HepG2 (cell line): ENCODE data around the gene TMEM252. TPM values are rescaled to one million over a fixed set of nuclear protein-coding genes. Genes with fewer than 3 reads are reported as not detected.

Experiments
- ATF7-NPFF ChIP-seq: sonication (generic); formaldehyde crosslinking; IDR thresholded peaks from 2 replicates; pipeline ENCODE4 v1.8.1; 2023; ENCODE audit warnings: mild to moderate bottlenecking, low read depth, missing genetic modification reagents, moderate library complexity
- BCL6 ChIP-seq: IDR thresholded peaks from 2 replicates; pipeline ENCODE4 v1.6.1; 2016; ENCODE audit warnings: missing genetic modification reagents, missing compliant biosample characterization
- BCLAF1 ChIP-seq: fragments of 450-650 bp; IDR thresholded peaks from 2 replicates; pipeline ENCODE4 v1.6.1; 2017; ENCODE audit warnings: mild to moderate bottlenecking
- ESRRA ChIP-seq: sonication (generic); formaldehyde crosslinking; IDR thresholded peaks from 2 replicates; pipeline ENCODE4 v1.5.1; 2020; ENCODE audit warnings: mild to moderate bottlenecking, low read depth, missing genetic modification reagents
- GABPB1 ChIP-seq: IDR thresholded peaks from 2 replicates; pipeline ENCODE4 v1.6.1; 2016; ENCODE audit warnings: mild to moderate bottlenecking, missing genetic modification reagents, moderate library complexity, missing compliant biosample characterization
- HNRNPUL1 ChIP-seq: fragments of 200-400 bp; formaldehyde crosslinking; IDR thresholded peaks from 2 replicates; pipeline ENCODE4 v1.6.1; 2017; ENCODE audit warnings: low read depth, mild to moderate bottlenecking, low read length, moderate library complexity
- KLF15 ChIP-seq: sonication (generic); formaldehyde crosslinking; IDR thresholded peaks from 2 replicates; pipeline ENCODE4 v1.8.1; 2023; ENCODE audit warnings: borderline replicate concordance, mild to moderate bottlenecking, inconsistent platforms, missing genetic modification reagents, mixed read lengths
- MLXIP ChIP-seq: sonication (generic); formaldehyde crosslinking; IDR thresholded peaks from 2 replicates; pipeline ENCODE4 v1.9.0; 2021; ENCODE audit warnings: missing genetic modification reagents, borderline replicate concordance
- RNF2 ChIP-seq: fragments of 450-650 bp; conservative IDR thresholded peaks from 2 replicates; pipeline ENCODE4 v1.6.1; 2016; ENCODE audit warnings: low read depth
- RXRB ChIP-seq: IDR thresholded peaks from 2 replicates; pipeline ENCODE4 v1.6.1; 2016; ENCODE audit warnings: borderline replicate concordance, missing genetic modification reagents, missing compliant biosample characterization
- SCMH1 ChIP-seq: sonication (generic); formaldehyde crosslinking; IDR thresholded peaks from 2 replicates; pipeline ENCODE4 v1.9.0; 2021; ENCODE audit warnings: missing genetic modification reagents, mild to moderate bottlenecking, borderline replicate concordance
- SKIL ChIP-seq: sonication (generic); formaldehyde crosslinking; IDR thresholded peaks from 2 replicates; pipeline ENCODE4 v1.8.0; 2022; ENCODE audit warnings: missing genetic modification reagents, mild to moderate bottlenecking, moderate library complexity, borderline replicate concordance
- SMC3 ChIP-seq: IDR thresholded peaks from 2 replicates; pipeline ENCODE4 v1.6.1; 2011; ENCODE audit warnings: low read length, improper control_type of control experiment
- YEATS2 ChIP-seq: sonication (generic); formaldehyde crosslinking; IDR thresholded peaks from 2 replicates; pipeline ENCODE4 v1.4.0; 2020; ENCODE audit warnings: missing genetic modification reagents, borderline replicate concordance
- ZNF10 ChIP-seq: sonication (generic); formaldehyde crosslinking; IDR thresholded peaks from 2 replicates; pipeline ENCODE4 v1.4.0; 2020; ENCODE audit warnings: mild to moderate bottlenecking, low read depth, missing genetic modification reagents, borderline replicate concordance
- ZNF235 ChIP-seq: sonication (generic); formaldehyde crosslinking; IDR thresholded peaks from 2 replicates; pipeline ENCODE4 v1.8.1; 2023; ENCODE audit warnings: mild to moderate bottlenecking, missing genetic modification reagents, borderline replicate concordance
- ZNF296 ChIP-seq: sonication (generic); formaldehyde crosslinking; conservative IDR thresholded peaks from 2 replicates; pipeline ENCODE4 v1.5.0; 2020; ENCODE audit warnings: mild to moderate bottlenecking, missing genetic modification reagents
- ZNF441 ChIP-seq: sonication (generic); formaldehyde crosslinking; IDR thresholded peaks from 2 replicates; pipeline ENCODE4 v1.7.0; 2021; ENCODE audit warnings: missing genetic modification reagents, borderline replicate concordance
- ZNF639 ChIP-seq: conservative IDR thresholded peaks from 2 replicates; pipeline ENCODE4 v1.6.1; 2018; ENCODE audit warnings: missing genetic modification reagents
- ZNF652 ChIP-seq: IDR thresholded peaks from 2 replicates; pipeline ENCODE4 v1.6.1; 2016; ENCODE audit warnings: low read depth, borderline replicate concordance
- ZSCAN21 ChIP-seq: sonication (generic); formaldehyde crosslinking; IDR thresholded peaks from 2 replicates; pipeline ENCODE4 v1.8.0; 2022; ENCODE audit warnings: mild to moderate bottlenecking, missing genetic modification reagents, moderate library complexity, borderline replicate concordance
- ZSCAN22 ChIP-seq: sonication (generic); formaldehyde crosslinking; IDR thresholded peaks from 2 replicates; pipeline ENCODE4 v1.4.0; 2020; ENCODE audit warnings: mild to moderate bottlenecking, missing genetic modification reagents
- polyA plus RNA-seq, 8 experiments: library from polyadenylated mRNA; depleted of rRNA in 3 of 8; stranded (reverse) in 7 of 8; unstranded in 1 of 8; fragments of >200 nt; fragmentation: Illumina TruSeq in 4 of 8; extraction: Trizol in 4 of 8; gene quantifications; 2 replicates each; pipeline versions ENCODE4 v1.2.1 to v1.2.3, GENCODE V29; 2011 to 2016; ENCODE audit warnings: low read depth in 4 of 8, missing spikeins in 1 of 8, mixed read lengths in 1 of 8; ENCODE audit not compliant: insufficient read depth in 1 of 8
- total RNA-seq, 5 experiments: library from RNA; depleted of rRNA; stranded (reverse); fragments of >200 nt; fragmentation: Illumina TruSeq; extraction: Trizol; gene quantifications; 2 replicates each; pipeline ENCODE4 v1.2.3, GENCODE V29; 2016; ENCODE audit warnings: low read depth in 1 of 5

TMEM252 gene
- total and polyA plus RNA-seq, 2 of the 13 experiments (the other 11 are each of a cell fraction or from before 2014, with no cell fraction given): not detected

GRCh38 chr9:68530618-68531017 lies 10.1 kb downstream of the TMEM252 start (continued):
- no peak for TF ChIP-seq ZNF441
- 0 out of 2 replicates have a peak, but pooled peaks have one; percentile 45 for TF ChIP-seq RNF2
- TF ChIP-seq SCMH1 (CRISPR knock-in tag): no peak
- 0 out of 2 replicates have a peak, but pooled peaks have one; percentile 31 for TF ChIP-seq ESRRA
- TF ChIP-seq SKIL: no peak
- no peak for TF ChIP-seq ZSCAN21 (CRISPR knock-in tag)
- TF ChIP-seq HNRNPUL1: no peak
- peak; percentile 83 for TF ChIP-seq GABPB1
- no peak for TF ChIP-seq ZNF235 (CRISPR knock-in tag)
- TF ChIP-seq RXRB: peak; percentile 61; the same call in 1 of the 2 replicates
- no peak for TF ChIP-seq BCLAF1
- TF ChIP-seq ZNF639 (CRISPR knock-in tag): no peak
- 0 out of 2 replicates have a peak, but pooled peaks have one; percentile 26 for TF ChIP-seq BCL6 (CRISPR knock-in tag)
- no peak for TF ChIP-seq ZNF296
- no peak for TF ChIP-seq ZNF652 (CRISPR knock-in tag)
- no peak for TF ChIP-seq MLXIP (CRISPR knock-in tag)
- TF ChIP-seq ZNF10 (CRISPR knock-in tag): no peak
- no peak for TF ChIP-seq YEATS2
- no peak for TF ChIP-seq ZSCAN22 (CRISPR knock-in tag)
- no peak for TF ChIP-seq KLF15 (CRISPR knock-in tag)
- TF ChIP-seq ATF7-NPFF (CRISPR knock-in tag): no peak
- peak; percentile 29 for TF ChIP-seq SMC3
